COLO668 (cell line): Measurements from ENCODE around the gene RPL39.
"Not testable (repeated sequence)": the region's sequence is repeated elsewhere in the genome, so short reads cannot be mapped to it uniquely, and the experiment has no call there.

ENCODE experiments used
- DNase-seq: peaks from one replicate; lab custom pipeline; 2025; ENCODE audit not compliant: unreplicated experiment; lab: John Stamatoyannopoulos, UW

The RPL39 gene

DNA sequence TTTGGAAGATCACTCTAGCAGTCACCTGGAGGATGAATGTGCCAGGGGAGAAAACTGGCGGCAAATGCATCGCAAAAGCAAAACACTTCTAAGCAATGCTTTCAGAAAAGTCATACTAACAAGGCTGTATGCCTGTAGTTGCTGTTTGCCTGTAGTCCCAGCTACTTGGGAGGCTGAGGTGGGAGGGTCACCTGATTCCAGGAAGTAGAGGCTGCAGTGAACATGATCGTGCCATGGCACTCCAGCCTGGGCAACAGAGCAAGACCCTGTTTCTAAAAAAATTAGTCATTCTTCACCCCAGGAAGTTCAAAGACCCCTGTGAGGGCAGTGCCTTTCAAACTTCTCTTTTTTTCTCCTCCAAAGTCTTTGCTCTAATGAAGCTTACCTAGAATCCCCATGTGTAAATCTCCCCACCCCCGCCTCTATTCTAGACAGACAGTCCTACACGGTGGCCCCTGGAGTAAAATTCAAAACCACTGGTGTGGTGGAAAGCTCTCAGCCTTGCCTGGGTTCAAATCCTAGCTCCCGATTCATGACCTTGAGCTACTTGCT is 27.5 kb downstream of the RPL39 start:
- no peak for DNase-seq

DNA sequence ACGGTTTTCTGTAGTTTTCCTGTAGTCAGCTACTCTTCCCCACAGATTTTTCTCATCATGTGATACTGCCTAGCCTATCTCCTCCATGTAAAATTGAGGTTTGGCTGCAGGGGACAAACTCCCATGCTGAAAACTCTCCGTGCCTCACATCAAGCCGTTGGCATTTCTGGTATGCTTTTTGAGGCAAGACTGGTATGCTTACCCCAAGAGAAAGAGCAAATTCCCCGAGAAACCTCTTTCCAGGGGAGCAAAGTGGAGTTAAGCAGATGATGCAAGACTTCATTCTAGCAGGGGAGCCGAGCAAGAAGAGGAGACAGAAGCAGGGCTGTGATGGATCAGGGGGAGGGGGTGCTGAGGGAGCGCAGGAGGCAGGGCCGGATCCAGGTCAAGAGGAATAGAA is 28.2 kb downstream of the RPL39 start:
- no peak for DNase-seq

DNA sequence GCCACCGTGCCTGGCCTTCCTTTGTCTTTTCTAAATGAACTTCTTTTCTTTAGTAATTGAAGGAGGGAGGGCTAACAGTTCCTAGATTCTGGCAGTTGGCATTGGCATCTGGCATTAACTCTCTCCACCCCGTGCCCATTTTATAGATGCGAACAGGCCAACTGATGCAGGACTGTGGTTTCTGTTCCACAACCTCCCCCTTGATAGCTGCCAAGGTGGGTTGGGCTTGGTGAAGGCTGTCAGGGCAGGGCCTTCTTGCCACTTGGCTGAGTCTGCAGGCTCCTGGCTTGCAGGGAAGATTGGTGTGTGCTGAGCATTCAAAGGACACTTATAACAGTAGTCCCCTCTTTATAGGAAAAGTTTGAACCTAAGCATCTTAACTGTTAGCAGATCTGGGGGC is 28.7 kb downstream of the RPL39 start:
- DNase-seq, result no peak

DNA sequence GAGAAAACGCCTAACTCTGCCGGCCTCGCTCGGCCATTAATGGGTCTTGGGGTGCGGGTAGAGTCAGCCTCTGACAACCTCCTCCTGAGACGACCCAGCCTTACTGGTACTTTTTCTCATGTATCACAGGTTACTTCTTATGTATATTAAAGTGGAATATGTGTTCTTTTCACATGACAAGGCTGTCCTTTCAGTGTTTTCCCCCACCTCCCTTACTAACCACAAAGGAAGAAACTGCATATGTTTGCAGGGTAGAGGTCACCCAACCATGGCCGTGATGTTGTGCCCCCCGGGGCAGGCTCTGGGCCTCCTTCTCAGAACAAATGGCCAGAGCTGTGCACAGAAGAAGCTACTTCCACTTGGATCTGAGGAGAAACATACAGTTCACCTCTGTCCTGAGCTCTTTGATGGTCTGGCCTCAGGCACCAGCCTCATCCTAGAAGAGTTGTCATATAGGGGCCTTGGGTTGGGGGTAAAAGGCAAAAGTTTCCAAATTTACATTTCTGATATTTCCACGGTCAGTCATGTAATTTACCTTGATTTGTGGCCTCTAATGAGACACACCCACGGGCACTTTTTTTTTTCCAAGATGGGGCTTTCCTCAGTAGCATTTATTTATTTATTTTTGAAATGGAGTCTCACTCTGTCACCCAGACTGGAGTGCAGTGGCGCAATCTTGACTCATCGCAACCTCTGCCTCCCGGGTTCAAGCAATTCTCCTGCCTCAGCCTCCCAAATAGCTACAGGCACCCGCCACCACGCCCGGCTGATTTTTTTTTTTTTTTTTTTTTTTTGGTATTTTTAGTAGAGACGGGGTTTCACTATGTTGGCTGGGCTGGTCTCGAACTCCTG is 31.2 kb downstream of the RPL39 start:
- no peak for DNase-seq

DNA sequence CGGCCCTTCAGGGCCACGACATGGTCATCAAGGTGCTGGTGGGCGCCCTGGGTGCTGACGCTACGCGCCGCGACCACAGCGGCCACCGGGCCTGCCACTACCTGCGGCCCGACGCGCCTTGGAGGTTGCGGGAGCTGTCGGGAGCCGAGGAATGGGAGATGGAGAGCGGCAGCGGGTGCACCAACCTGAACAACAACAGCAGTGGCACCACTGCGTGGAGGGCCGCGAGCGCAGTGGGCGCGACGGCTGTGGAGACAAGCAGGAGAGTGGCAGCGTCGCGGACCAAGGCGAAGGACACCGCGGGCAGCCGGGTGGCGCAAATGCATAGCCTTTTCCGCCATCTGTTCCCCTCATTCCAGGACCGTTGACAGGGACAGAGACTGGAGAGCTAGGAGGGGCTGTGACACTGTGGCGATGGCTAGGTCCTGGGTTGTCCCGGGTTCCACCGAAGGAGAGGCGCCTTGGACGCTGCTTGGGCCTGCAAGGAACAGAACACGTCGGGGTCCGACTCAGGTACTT is 32.1 kb downstream of the RPL39 start:
- DNase-seq, result no peak

DNA sequence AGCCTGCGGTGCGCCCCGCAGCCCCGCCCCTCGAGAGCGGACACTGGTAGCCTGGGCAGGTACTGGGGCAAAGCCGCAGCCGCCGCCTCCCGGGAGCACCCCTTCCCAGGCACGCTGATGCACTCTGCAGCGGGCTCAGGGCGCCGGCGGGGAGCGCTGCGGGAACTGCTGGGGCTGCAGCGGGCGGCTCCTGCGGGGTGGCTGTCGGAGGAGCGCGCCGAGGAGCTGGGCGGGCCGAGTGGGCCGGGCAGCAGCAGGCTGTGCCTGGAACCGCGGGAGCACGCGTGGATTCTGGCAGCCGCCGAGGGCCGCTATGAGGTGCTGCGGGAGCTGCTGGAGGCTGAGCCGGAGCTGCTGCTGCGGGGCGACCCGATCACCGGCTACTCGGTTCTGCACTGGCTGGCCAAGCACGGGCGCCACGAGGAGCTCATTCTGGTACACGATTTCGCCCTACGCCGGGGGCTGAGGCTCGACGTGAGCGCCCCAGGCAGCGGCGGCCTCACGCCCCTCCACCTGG is 32.6 kb downstream of the RPL39 start:
- DNase-seq, result peak; percentile 40

DNA sequence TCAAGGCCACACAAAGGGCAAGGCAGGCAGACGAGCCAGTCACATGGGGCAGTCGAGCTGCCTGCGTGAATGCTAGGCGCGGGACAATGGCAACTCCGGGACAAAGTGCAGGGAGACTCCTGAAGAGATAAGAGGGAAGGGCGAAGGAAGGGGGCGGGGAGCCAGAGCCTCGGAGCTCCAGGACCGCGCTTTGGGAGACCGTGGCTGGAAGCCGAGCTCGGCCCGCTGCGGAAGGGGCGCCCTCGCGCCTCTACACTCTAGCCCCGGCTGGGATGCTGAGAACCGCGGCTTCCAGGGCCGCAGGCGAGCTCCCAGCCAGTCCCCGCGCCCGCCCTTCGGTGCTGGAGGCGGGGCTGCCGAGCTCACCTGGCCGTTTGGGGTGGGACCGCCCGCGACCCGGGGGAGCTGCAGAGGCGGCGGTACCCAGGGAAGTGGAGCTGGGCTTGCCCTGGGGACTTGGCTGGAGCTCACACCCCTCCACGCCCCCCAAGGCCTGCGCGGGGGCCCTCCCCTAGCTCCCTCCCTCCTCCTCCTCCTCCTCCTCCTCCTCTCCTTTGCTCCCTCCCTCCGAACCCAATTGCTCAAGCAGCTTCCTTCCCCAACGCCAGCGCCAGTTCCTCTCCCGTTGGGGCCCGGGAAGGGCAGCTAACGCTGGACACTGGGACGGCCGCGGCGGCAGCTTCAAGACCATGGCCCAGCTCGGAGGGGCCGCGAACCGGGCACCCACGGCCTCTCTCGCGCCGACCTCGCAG is 33.3 kb downstream of the RPL39 start, which contains the start of gene SOWAHD:
Gene SOWAHD (plus strand): TSS at position 610 of the 752 bp plus-strand sequence. CDS start 80 bp downstream, at position 690.
- DNase-seq, result peak; percentile 50

DNA sequence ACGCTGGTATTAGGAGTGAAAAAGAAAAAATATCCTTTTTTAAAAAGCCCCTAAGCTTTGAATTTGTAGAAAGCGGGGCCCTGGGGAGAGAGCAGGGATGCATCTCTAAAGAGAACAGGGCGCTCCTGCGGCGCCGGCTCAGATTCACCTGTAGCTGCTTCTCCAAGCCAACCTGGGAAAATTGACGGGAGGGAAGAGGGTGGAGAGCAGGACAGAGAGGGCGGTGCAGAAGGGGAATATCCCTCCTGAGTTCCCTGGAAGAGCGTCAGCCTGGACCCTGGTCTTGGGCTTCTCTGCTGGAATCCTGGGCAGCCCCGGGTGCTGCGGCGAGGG is 33.8 kb downstream of the RPL39 start:
- DNase-seq, result no peak

DNA sequence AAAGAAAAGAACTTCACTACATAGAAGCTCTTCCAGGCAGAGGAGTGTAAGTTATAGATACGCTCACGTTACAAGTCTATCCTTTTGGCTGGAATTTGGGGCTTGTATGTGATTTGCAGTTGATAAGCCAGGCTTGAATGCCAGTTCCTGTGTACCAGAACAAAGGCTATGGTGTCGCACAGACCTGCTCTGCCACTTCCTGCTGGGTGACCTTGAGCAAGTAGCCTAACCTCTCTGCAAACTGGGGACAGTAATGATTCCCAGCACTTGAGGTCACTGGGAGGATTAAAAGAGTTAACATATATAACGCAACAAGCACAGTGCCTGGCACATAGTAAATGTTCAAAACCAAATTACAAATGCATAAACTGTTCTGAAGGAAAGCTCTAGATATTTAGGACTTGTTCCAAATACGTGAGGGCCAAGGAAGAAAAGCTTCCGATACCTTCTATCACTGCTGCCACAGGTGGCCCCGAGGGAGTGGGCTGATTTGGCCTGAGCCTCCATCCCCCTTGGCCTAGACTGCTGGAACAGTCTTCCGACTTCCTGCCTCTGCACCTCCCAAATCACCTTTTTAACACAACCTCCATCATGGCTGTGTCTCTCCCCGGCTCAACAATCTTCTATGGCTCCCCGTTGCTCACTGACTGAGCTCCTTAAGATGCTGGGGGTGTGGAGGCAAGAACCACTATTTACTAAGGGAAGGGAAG is 34.3 kb downstream of the RPL39 start:
- DNase-seq, result no peak

GRCh38 chrX:119755981-119756533 is 35.4 kb downstream of the RPL39 start:
- DNase-seq, result no peak

GRCh38 chrX:119753639-119754257 is 37.7 kb downstream of the RPL39 start:
- peak; percentile 18 for DNase-seq

GRCh38 chrX:119753001-119753400 is 38.4 kb downstream of the RPL39 start:
- no peak for DNase-seq

DNA sequence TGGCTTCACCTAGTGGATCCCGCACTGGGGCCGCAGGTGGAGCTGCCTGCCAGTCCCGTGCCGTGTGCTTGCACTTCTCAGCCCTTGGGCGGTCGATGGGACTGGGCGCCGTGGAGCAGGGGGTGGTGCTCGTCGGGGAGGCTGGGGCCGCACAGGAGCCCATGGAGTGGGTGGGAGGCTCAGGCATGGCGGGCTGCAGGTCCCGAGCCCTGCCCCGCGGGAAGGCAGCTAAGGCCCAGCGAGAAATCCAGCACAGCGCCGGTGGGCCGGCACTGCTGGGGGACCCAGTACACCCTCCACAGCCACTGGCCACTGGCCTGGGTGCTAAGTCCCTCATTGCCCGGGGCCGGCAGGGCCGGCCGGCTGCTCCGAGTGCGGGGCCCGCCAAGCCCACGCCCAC is 40.7 kb downstream of the RPL39 start:
- not testable (repeated sequence) for DNase-seq

DNA sequence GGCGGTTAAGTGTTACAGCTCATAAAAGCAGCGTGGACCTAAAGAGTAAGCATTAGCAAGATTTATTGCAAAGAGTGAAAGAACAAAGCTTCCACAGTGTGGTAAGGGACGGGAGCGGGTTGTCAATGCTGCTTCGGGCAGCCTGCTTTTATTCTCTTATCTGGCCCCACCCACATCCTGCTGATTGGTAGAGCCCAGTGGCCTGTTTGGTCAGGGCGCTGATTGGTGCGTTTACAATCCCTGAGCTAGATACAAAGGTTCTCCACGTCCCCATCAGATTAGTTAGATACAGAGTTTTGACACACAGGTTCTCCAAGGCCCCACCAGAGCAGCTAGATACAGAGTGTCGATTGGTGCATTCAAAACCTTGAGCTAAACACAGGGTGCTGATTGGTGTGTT is 41.3 kb downstream of the RPL39 start:
- not testable (repeated sequence) for DNase-seq

- no peak for DNase-seq
Measured at GRCh38 chrX:119745283-119745848, 46.1 kb downstream of the RPL39 start.

GRCh38 chrX:119738742-119739141 is 52.7 kb downstream of the RPL39 start:
- DNase-seq, result no peak
